Mucosa of stomach (tissue), 1 donor: Measurements from ENCODE around the gene PTGER3.
"Not testable (repeated sequence)": the region's sequence is repeated elsewhere in the genome, so short reads cannot be mapped to it uniquely, and the experiment has no call there.

Experiments used
- H3K27me3 ChIP-seq: one replicate; pipeline ENCODE4 v1.7.0; 2013; ENCODE audit warnings: mild to moderate bottlenecking, low read length; ENCODE audit not compliant: control insufficient read depth, insufficient read depth
- H3K36me3 ChIP-seq: one replicate; pipeline ENCODE4 v1.7.0; 2013; ENCODE audit warnings: low read length; ENCODE audit not compliant: control insufficient read depth, insufficient read depth
- H3K4me1 ChIP-seq: one replicate; pipeline ENCODE4 v1.7.0; 2013; ENCODE audit warnings: mild to moderate bottlenecking, low read length; ENCODE audit not compliant: control insufficient read depth, insufficient read depth
- H3K4me3 ChIP-seq: one replicate; pipeline ENCODE4 v1.7.0; 2013; ENCODE audit warnings: low read length
- H3K9ac ChIP-seq: one replicate; pipeline ENCODE4 v1.7.0; 2013; ENCODE audit warnings: mild to moderate bottlenecking, low read length, moderate library complexity
- H3K9me3 ChIP-seq: one replicate; pipeline ENCODE4 v1.7.0; 2013; ENCODE audit warnings: mild to moderate bottlenecking, low read length, moderate library complexity; ENCODE audit not compliant: control insufficient read depth
- donor health status: Pancreatic carcinoma.

Gene PTGER3

GRCh38 chr1:70966018-70966638 is 81.5 kb downstream of the PTGER3 start:
- Histone ChIP-seq H3K4me3 (no peak overlapping the region), H3K27me3 (no peaks in the 10 kb centered on the region), H3K4me1 (no peaks in the 10 kb centered on the region), H3K36me3 (no peaks in the 10 kb centered on the region), H3K9me3 (no peaks in the 10 kb centered on the region), H3K9ac (no peak overlapping the region)

GRCh38 chr1:70963374-70963773 is 84.2 kb downstream of the PTGER3 start:
- H3K4me3 ChIP-seq, result no peak overlapping the region

GRCh38 chr1:70961374-70961975 is 86.1 kb downstream of the PTGER3 start:
- Histone ChIP-seq H3K4me3 (no peak overlapping the region), H3K9me3 (no peaks in the 10 kb centered on the region), H3K27me3 (no peaks in the 10 kb centered on the region), H3K9ac (no peak overlapping the region), H3K36me3 (no peaks in the 10 kb centered on the region), H3K4me1 (no peaks in the 10 kb centered on the region)

More at GRCh38 chr1:70963374-70963773, 84.2 kb downstream of the PTGER3 start:
- H3K27me3 ChIP-seq, result no peaks in the 10 kb centered on the region
- no peaks in the 10 kb centered on the region for H3K36me3 ChIP-seq
- H3K9ac ChIP-seq, result no peak overlapping the region
- H3K9me3 ChIP-seq, result no peaks in the 10 kb centered on the region
- H3K4me1 ChIP-seq, result no peaks in the 10 kb centered on the region

GRCh38 chr1:70948396-70949017 is 99.1 kb downstream of the PTGER3 start:
- H3K27me3 ChIP-seq, result no peaks in the 10 kb centered on the region
- H3K9me3 ChIP-seq, result no peaks in the 10 kb centered on the region
- H3K36me3 ChIP-seq, result no peaks in the 10 kb centered on the region
- H3K4me1 ChIP-seq, result no peaks in the 10 kb centered on the region
- H3K4me3 ChIP-seq, result no peak overlapping the region
- H3K9ac ChIP-seq, result no peak overlapping the region

GRCh38 chr1:70947835-70948234 is 99.8 kb downstream of the PTGER3 start:
- no peaks in the 10 kb centered on the region for H3K9me3 ChIP-seq
- no peaks in the 10 kb centered on the region for H3K4me1 ChIP-seq
- H3K27me3 ChIP-seq, result no peaks in the 10 kb centered on the region
- no peak overlapping the region for H3K4me3 ChIP-seq
- H3K9ac ChIP-seq, result no peak overlapping the region
- no peaks in the 10 kb centered on the region for H3K36me3 ChIP-seq

GRCh38 chr1:70945676-70946075 is 101.9 kb downstream of the PTGER3 start:
- Histone ChIP-seq H3K9me3 (no peaks in the 10 kb centered on the region), H3K27me3 (no peaks in the 10 kb centered on the region), H3K4me1 (no peaks in the 10 kb centered on the region), H3K9ac (no peak overlapping the region), H3K36me3 (no peaks in the 10 kb centered on the region), H3K4me3 (no peak overlapping the region)

- H3K9me3 ChIP-seq, result no peaks in the 10 kb centered on the region
- no peaks in the 10 kb centered on the region for H3K4me1 ChIP-seq
- no peak overlapping the region for H3K9ac ChIP-seq
- no peaks in the 10 kb centered on the region for H3K27me3 ChIP-seq
- no peak overlapping the region for H3K4me3 ChIP-seq
- no peaks in the 10 kb centered on the region for H3K36me3 ChIP-seq
Measured at GRCh38 chr1:70945251-70945650, 102.4 kb downstream of the PTGER3 start.

- H3K36me3 ChIP-seq, result no peaks in the 10 kb centered on the region
- H3K9ac ChIP-seq, result no peak overlapping the region
- no peaks in the 10 kb centered on the region for H3K27me3 ChIP-seq
- no peak overlapping the region for H3K4me3 ChIP-seq
- H3K4me1 ChIP-seq, result no peaks in the 10 kb centered on the region
- no peaks in the 10 kb centered on the region for H3K9me3 ChIP-seq
Measured at GRCh38 chr1:70941563-70941962, 106.1 kb downstream of the PTGER3 start.

GRCh38 chr1:70940398-70940797 is 107.2 kb downstream of the PTGER3 start:
- not testable (repeated sequence) for H3K9ac ChIP-seq, H3K4me1 ChIP-seq, H3K4me3 ChIP-seq, H3K9me3 ChIP-seq, H3K27me3 ChIP-seq, H3K36me3 ChIP-seq

- no peaks in the 10 kb centered on the region for H3K27me3 ChIP-seq
- H3K4me3 ChIP-seq, result no peak overlapping the region
- no peaks in the 10 kb centered on the region for H3K9me3 ChIP-seq
- H3K4me1 ChIP-seq, result no peaks in the 10 kb centered on the region
- no peaks in the 10 kb centered on the region for H3K36me3 ChIP-seq
- no peak overlapping the region for H3K9ac ChIP-seq
Measured at GRCh38 chr1:70934194-70934961, 113.2 kb downstream of the PTGER3 start.

- Histone ChIP-seq H3K4me3 (no peak overlapping the region), H3K9me3 (no peaks in the 10 kb centered on the region), H3K4me1 (no peaks in the 10 kb centered on the region), H3K9ac (no peak overlapping the region), H3K27me3 (no peaks in the 10 kb centered on the region), H3K36me3 (no peaks in the 10 kb centered on the region)
Measured at GRCh38 chr1:70930062-70930461, 117.6 kb downstream of the PTGER3 start.

GRCh38 chr1:70922196-70922595 is 125.4 kb downstream of the PTGER3 start:
- no peaks in the 10 kb centered on the region for H3K27me3 ChIP-seq
- H3K4me1 ChIP-seq, result no peaks in the 10 kb centered on the region
- H3K9me3 ChIP-seq, result no peaks in the 10 kb centered on the region
- no peak overlapping the region for H3K4me3 ChIP-seq
- no peak overlapping the region for H3K9ac ChIP-seq
- H3K36me3 ChIP-seq, result no peaks in the 10 kb centered on the region
